ENCODE results near the gene C14orf119. TPM values are rescaled to one million over a fixed set of nuclear protein-coding genes. Genes with fewer than 3 reads are reported as not detected.

Gene C14orf119
- total RNA-seq, 1 donor from 2014 or later: 27.3 TPM

DNA sequence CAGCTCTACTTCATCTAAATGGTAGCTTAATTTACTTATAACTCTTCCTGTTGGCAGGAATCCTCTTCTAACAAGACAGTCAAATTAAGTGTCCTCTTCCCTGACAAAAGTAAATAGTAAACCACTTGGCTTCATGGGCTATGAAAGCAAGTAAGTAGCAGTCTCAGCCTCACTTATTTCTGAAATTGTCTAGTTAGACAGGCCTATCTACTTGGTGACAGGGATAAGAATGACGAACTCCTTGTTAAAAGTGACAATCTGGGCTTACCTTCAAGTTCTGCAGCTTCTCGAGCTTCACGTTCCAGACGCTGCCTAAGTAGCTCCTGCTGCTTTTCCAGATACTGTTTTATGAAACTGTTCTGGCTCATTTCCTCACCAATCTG is 5.1 kb upstream of the C14orf119 start:
- TF ChIP-seq CTCF (conservative IDR thresholded peaks at IDR 0.05; ENCODE audit: low read depth, low read length): no peak
- DNase-seq (ENCODE audit: low read depth): no peak
- H3K4me3 ChIP-seq (ENCODE audit: low read depth, low read length): no peak overlapping the region

DNA sequence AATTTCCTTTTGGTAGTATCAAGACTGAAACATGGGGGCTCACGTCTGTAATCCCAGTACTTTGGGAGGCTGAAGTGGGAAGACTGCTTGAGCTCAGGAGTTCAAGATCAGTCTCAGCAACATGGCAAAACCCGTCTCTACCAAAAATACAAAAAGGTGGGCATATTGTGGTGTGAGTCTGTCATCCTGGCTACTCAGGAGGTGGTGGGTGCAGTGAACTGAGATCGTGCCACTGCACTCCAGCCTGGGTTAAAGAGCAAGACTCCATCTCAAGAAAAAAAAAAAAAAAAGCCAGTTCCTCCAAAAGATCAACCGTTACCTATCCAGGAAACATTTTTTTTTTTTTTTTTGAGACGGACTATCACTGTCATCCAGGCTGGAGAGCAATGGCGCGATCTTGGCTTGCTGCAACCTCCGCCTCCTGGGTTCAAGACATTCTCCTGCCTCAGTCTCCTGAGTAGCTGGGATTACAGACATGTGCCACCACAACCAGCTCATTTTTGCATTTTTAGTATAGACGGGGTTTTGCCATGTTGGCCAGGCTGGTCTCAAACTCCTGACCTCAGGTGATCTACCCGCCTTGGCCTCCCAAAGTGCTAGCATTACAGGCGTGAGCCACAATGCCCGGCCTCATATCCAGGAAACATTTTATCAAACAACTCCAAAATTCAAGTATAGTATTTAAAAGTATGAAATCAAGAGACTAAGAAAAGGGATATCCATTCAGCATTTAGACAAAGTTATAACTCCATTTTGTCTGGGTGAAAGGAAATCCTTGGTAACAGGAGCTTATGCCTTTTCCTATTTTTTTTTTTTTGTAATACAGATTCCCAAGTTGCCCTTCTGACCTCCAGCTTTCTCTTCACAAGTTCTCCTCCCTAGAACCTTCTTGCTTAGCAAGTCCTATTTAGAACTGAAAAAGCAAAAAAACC is 3.7 kb upstream of the C14orf119 start:
- no peak for DNase-seq (ENCODE audit: low read depth)

DNA sequence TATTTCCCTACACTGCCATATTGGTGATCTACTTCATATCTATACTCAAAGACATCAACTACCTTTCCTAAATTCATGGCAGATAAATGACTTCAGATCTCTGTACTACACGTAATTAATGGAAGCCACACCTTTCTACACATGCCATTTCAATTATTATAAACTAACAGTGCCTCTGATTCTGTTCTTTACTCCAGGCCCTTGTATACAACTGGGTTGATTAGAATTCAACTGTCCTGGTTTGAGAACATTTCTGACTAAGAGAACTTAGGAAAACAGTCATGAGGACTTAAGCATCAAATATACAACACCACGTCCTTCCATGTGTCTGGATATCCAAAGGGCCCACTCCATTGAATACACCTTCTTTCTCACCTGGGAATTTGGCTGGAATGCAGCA is 2.2 kb upstream of the C14orf119 start:
- peak overlapping the region; percentile 74 for H3K4me3 ChIP-seq (ENCODE audit: low read depth, low read length)
- TF ChIP-seq CTCF (conservative IDR thresholded peaks at IDR 0.05; ENCODE audit: low read depth, low read length): no peak
- no peak for DNase-seq (ENCODE audit: low read depth)

More for the DNA sequence above, 3.7 kb upstream of the C14orf119 start:
- no peak for TF ChIP-seq CTCF (conservative IDR thresholded peaks at IDR 0.05; ENCODE audit: low read depth, low read length)
- no peak overlapping the region for H3K4me3 ChIP-seq (ENCODE audit: low read depth, low read length)

- no peak for TF ChIP-seq CTCF (conservative IDR thresholded peaks at IDR 0.05; ENCODE audit: low read depth, low read length)
- DNase-seq (ENCODE audit: low read depth): no peak
- peak overlapping the region; percentile 74 for H3K4me3 ChIP-seq (ENCODE audit: low read depth, low read length)
These were observed 1.8 kb upstream of the C14orf119 start for GRCh38 chr14:23093526-23093925.

- peak; percentile 20 for TF ChIP-seq CTCF (conservative IDR thresholded peaks at IDR 0.05; ENCODE audit: low read depth, low read length)
- DNase-seq (ENCODE audit: low read depth): no peak
- peak overlapping the region; percentile 74 for H3K4me3 ChIP-seq (ENCODE audit: low read depth, low read length)
These were observed 1.2 kb upstream of the C14orf119 start for GRCh38 chr14:23093991-23094665.

DNA sequence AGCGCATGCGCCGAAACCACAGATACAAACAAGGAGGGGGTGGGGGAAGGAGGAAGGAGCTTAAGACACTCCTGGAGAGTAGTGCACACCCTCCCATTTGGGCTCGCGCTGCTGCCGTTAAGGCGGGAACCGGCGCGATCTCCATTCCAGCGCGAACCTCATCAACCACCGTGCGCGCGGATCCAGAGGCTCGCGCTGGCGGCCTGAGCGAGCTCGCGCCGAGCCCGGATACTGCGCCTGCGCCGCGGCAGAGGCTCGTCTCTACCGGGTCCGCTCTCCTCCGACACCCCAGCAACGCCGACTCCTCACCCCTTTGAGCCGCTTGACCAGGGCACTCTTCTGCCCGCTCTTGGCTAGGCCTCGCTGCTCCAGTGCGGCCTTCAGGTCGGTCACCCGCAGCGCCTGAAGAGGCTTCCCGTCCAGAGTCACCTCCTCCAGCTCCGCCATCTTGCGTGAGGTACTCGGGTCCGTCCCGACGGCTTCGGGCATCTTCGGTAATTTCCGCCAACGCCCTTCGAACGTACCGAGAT is 574 bp upstream of the C14orf119 start, which contains the start of gene ACIN1:
TSS of gene ACIN1 (minus strand) at position 471 of the 530 bp plus-strand sequence. CDS start at position 447, 24 bp downstream.
- no peak for TF ChIP-seq CTCF (conservative IDR thresholded peaks at IDR 0.05; ENCODE audit: low read depth, low read length)
- no peak for DNase-seq (ENCODE audit: low read depth)
- H3K4me3 ChIP-seq (ENCODE audit: low read depth, low read length): peak within 1 kb of the TSS; percentile 74

Data from epithelial cell of proximal tubule (primary cell).